ENCODE measurements around the gene CEMIP.

CEMIP gene

GRCh38 chr15:80937718-80938117 is 158.5 kb downstream of the CEMIP start:
- no peak for TF ChIP-seq CTCF (IDR thresholded peaks at IDR 0.05; ENCODE audit: low read depth, low read length, missing control alignments)
- DNase-seq (ENCODE audit: extremely low read depth, low read depth): no peak
- H3K4me3 ChIP-seq (replicated peaks; ENCODE audit: low read depth, low read length): no peak overlapping the region

- no peak overlapping the region for H3K4me3 ChIP-seq (replicated peaks; ENCODE audit: low read depth, low read length)
- no peak for DNase-seq (ENCODE audit: extremely low read depth, low read depth)
- TF ChIP-seq CTCF (IDR thresholded peaks at IDR 0.05; ENCODE audit: low read depth, low read length, missing control alignments): no peak
Observed at GRCh38 chr15:80939216-80939615, 160.0 kb downstream of the CEMIP start.

GRCh38 chr15:80940331-80940730 is 161.2 kb downstream of the CEMIP start:
- no peak for DNase-seq (ENCODE audit: extremely low read depth, low read depth)
- no peak overlapping the region for H3K4me3 ChIP-seq (replicated peaks; ENCODE audit: low read depth, low read length)
- TF ChIP-seq CTCF (IDR thresholded peaks at IDR 0.05; ENCODE audit: low read depth, low read length, missing control alignments): no peak

- DNase-seq (ENCODE audit: extremely low read depth, low read depth): no peak
- TF ChIP-seq CTCF (IDR thresholded peaks at IDR 0.05; ENCODE audit: low read depth, low read length, missing control alignments): no peak
- H3K4me3 ChIP-seq (replicated peaks; ENCODE audit: low read depth, low read length): no peak overlapping the region
Observed at GRCh38 chr15:80940851-80941250, 161.7 kb downstream of the CEMIP start.

- no peak overlapping the region for H3K4me3 ChIP-seq (replicated peaks; ENCODE audit: low read depth, low read length)
- no peak for DNase-seq (ENCODE audit: extremely low read depth, low read depth)
- TF ChIP-seq CTCF (IDR thresholded peaks at IDR 0.05; ENCODE audit: low read depth, low read length, missing control alignments): no peak
Observed at GRCh38 chr15:80942266-80942665, 163.1 kb downstream of the CEMIP start.

- DNase-seq (ENCODE audit: extremely low read depth, low read depth): no peak
- no peak for TF ChIP-seq CTCF (IDR thresholded peaks at IDR 0.05; ENCODE audit: low read depth, low read length, missing control alignments)
Observed at GRCh38 chr15:80942746-80943565, 163.8 kb downstream of the CEMIP start.

GRCh38 chr15:80944818-80945217 is 165.6 kb downstream of the CEMIP start:
- H3K4me3 ChIP-seq (replicated peaks; ENCODE audit: low read depth, low read length): no peak overlapping the region
- no peak for DNase-seq (ENCODE audit: extremely low read depth, low read depth)
- TF ChIP-seq CTCF (IDR thresholded peaks at IDR 0.05; ENCODE audit: low read depth, low read length, missing control alignments): no peak

More at GRCh38 chr15:80942746-80943565, 163.8 kb downstream of the CEMIP start:
- no peak overlapping the region for H3K4me3 ChIP-seq (replicated peaks; ENCODE audit: low read depth, low read length)
